ENCODE results near the gene TOPAZ1. TPM values are rescaled to one million over a fixed set of nuclear protein-coding genes. Genes with fewer than 3 reads are reported as not detected.

The TOPAZ1 gene
- total and polyA plus RNA-seq, 2 of the 4 experiments (the other 2 are of a cell fraction): not detected

DNA sequence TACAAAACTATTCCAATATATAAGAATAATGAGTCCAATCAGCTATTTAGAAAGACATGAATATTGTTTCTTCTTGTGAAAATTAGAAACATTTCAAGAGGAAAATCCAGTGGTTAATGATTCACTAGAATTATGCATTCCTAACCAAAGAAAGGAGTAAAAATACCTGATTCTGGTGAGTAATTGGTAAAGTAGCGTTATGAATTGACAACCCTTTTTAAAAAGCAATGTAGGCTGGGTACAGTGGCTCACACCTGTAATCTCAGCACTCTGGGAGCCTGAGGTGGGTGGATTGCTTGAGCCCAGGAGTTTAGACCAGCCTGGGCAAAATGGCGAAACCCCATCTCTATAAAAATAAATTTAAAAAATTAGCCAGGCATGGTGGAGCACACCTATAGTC lies 43.3 kb downstream of the TOPAZ1 start:
- WGBS, 2 experiments (ENCODE audit: extremely low coverage in 2 of 2, insufficient read length in 1 of 2): no CpG with 5 or more reads among the region's 2 CpGs
- no peaks in the 10 kb centered on the region for H4K20me1 ChIP-seq (ENCODE audit: insufficient read depth, low read length)
- no peak overlapping the region for H2AK9ac ChIP-seq (replicated peaks; ENCODE audit: low read depth, low read length, poor library complexity)
- no peak overlapping the region for H3K56ac ChIP-seq (ENCODE audit: extremely low read depth, insufficient read depth, low read length)
- no peak overlapping the region for H3K27ac ChIP-seq (ENCODE audit: insufficient read depth, low read length)
- H3K4me3 ChIP-seq (ENCODE audit: insufficient read depth, low read depth, low read length): no peak overlapping the region
- no peaks in the 10 kb centered on the region for H3K79me1 ChIP-seq (ENCODE audit: low read depth in 1 of 2, low read length in 2 of 2)
- intact Hi-C loops (cut with micrococcal nuclease): no loop called here
- no peak overlapping the region for H2BK5ac ChIP-seq (ENCODE audit: low read depth, low read length, poor library complexity, severe bottlenecking)
- H3K4me1 ChIP-seq (ENCODE audit: control insufficient read depth, insufficient read depth, low read length): no peaks in the 10 kb centered on the region
- no peak overlapping the region for H4K5ac ChIP-seq (ENCODE audit: low read depth, low read length)
- ATAC-seq (ENCODE audit: low read depth) (no peak), DNase-seq (no peak)
- no peak overlapping the region for H2AK5ac ChIP-seq (ENCODE audit: low read depth, low read length)
- no peak overlapping the region for H2AFZ ChIP-seq (replicated peaks; ENCODE audit: low read length, poor library complexity)
- ChIA-PET CTCF (no interaction called here), POLR2A (ENCODE audit: unreplicated experiment) (no interaction called here)
- no peak overlapping the region for H3K9ac ChIP-seq (ENCODE audit: low read depth, low read length)
- H2BK20ac ChIP-seq (ENCODE audit: low read depth, low read length): no peak overlapping the region
- H2BK15ac ChIP-seq (ENCODE audit: low read depth, low read length): no peak overlapping the region
- H3K18ac ChIP-seq (ENCODE audit: low read depth, low read length): no peak overlapping the region
- H3K4me2 ChIP-seq (ENCODE audit: low read depth, low read length): no peak overlapping the region
- no peak overlapping the region for H4K8ac ChIP-seq (ENCODE audit: low read depth in 2 of 2, low read length in 2 of 2)
- H3K4ac ChIP-seq (ENCODE audit: low read depth, low read length): no peak overlapping the region
- in situ Hi-C loops (cut with MboI; ENCODE audit: low sequenced_read_pairs): no loop called here
- H3K27me3 ChIP-seq (ENCODE audit: control insufficient read depth, insufficient read depth, low read length): no peaks in the 10 kb centered on the region
- no TSS peak for BruUV-seq (replicated peaks)
- no peak for TF ChIP-seq MAZ (IDR thresholded peaks at IDR 0.05; ENCODE audit: borderline replicate concordance, low read depth, low read length)
- TF ChIP-seq CEBPB (IDR thresholded peaks at IDR 0.05; ENCODE audit: low read depth, low read length): no peak
- no peak for TF ChIP-seq RAD21 (IDR thresholded peaks at IDR 0.05; ENCODE audit: low read length)
- H3K9me3 ChIP-seq (ENCODE audit: control insufficient read depth, insufficient read depth, low read length): no peaks in the 10 kb centered on the region
- dilution Hi-C loops (cut with HindIII; ENCODE audit: low sequenced_read_pairs, unreplicated experiment): no loop called here
- no peaks in the 10 kb centered on the region for H3K9me1 ChIP-seq (ENCODE audit: insufficient read depth, low read length)
- no peak overlapping the region for H3K14ac ChIP-seq (replicated peaks; ENCODE audit: low read depth, low read length)
- no peaks in the 10 kb centered on the region for H3K36me3 ChIP-seq (ENCODE audit: control insufficient read depth, insufficient read depth, low read length)
- no peak overlapping the region for H2BK120ac ChIP-seq (ENCODE audit: low read depth, low read length)
- H3K23ac ChIP-seq (ENCODE audit: low read depth, low read length): no peak overlapping the region
- no peak overlapping the region for H4K91ac ChIP-seq (ENCODE audit: insufficient read depth, low read depth, low read length)

Measured in IMR-90 (cell line).